Ectodermal cell (in vitro differentiated cells): ENCODE results near the gene LCE2D.
"Not testable (repeated sequence)": the region's sequence is repeated elsewhere in the genome, so short reads cannot be mapped to it uniquely, and the experiment has no call there.

ENCODE experiments used
- H3K27ac ChIP-seq: 2 replicates; pipeline ENCODE4 v1.7.0; 2013; ENCODE audit warnings: mild to moderate bottlenecking, low read depth, low read length; ENCODE audit not compliant: insufficient read depth, poor library complexity, severe bottlenecking
- H3K27me3 ChIP-seq: 2 replicates; pipeline ENCODE4 v1.7.0; 2013; ENCODE audit warnings: mild to moderate bottlenecking, low read length; ENCODE audit not compliant: insufficient read depth, control insufficient read depth, poor library complexity, severe bottlenecking
- H3K36me3 ChIP-seq: one replicate; pipeline ENCODE4 v1.7.0; 2013; ENCODE audit warnings: low read length; ENCODE audit not compliant: control insufficient read depth, insufficient read depth
- H3K4me1 ChIP-seq: one replicate; pipeline ENCODE4 v1.7.0; 2013; ENCODE audit warnings: low read length; ENCODE audit not compliant: control insufficient read depth, insufficient read depth
- H3K4me3 ChIP-seq: 2 replicates; pipeline ENCODE4 v1.7.0; 2013; ENCODE audit warnings: low read depth, low read length, control low read depth; ENCODE audit not compliant: insufficient read depth
- H3K9me3 ChIP-seq: 2 replicates; pipeline ENCODE4 v1.7.0; 2013; ENCODE audit warnings: mild to moderate bottlenecking, low read length, moderate library complexity; ENCODE audit not compliant: control insufficient read depth
- WGBS, 2 experiments: methylation state at CpG; one replicate each; pipeline ENCODE4 v1.1.7; 2013; ENCODE audit warnings: missing lambda C conversion rate in 2 of 2; 5-methylcytosine and 5-hydroxymethylcytosine counted together

Gene LCE2D

DNA sequence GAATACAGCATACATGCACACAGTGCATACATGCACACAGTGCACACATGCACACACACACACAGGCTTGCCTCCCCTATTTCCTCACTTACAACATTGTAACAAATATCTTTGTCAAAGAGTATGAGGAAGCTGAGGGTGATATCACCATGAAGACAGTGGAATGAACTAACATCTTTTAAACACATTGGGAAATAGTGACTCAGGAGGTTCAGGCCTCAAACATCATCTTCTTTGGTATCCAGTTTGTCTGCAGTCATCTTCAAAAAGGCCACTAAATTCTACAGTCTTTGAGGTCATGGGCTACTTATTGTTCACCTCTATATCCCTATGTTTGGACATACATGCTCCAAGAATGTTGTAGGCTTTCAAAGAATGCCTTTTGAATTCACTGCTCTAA lies 20.7 kb downstream of the LCE2D start:
- no peaks in the 10 kb centered on the region for H3K4me1 ChIP-seq
- no peak overlapping the region for H3K4me3 ChIP-seq
- H3K9me3 ChIP-seq: peaks cover 15% of the 10 kb centered on the region
- no peak overlapping the region for H3K27ac ChIP-seq
- H3K36me3 ChIP-seq: no peaks in the 10 kb centered on the region
- no peaks in the 10 kb centered on the region for H3K27me3 ChIP-seq

GRCh38 chr1:152685823-152686222 lies 22.6 kb downstream of the LCE2D start, which contains the start of gene LCE2B:
Gene LCE2B (plus strand): TSS chr1:152686123. CDS start chr1:152686844, 721 bp downstream.
- not testable (repeated sequence) for H3K36me3 ChIP-seq, H3K4me1 ChIP-seq, H3K4me3 ChIP-seq, H3K27me3 ChIP-seq, H3K27ac ChIP-seq, H3K9me3 ChIP-seq
- WGBS, 2 experiments: 45 to 52% methylated on average over 2 of the region's 4 CpGs

DNA sequence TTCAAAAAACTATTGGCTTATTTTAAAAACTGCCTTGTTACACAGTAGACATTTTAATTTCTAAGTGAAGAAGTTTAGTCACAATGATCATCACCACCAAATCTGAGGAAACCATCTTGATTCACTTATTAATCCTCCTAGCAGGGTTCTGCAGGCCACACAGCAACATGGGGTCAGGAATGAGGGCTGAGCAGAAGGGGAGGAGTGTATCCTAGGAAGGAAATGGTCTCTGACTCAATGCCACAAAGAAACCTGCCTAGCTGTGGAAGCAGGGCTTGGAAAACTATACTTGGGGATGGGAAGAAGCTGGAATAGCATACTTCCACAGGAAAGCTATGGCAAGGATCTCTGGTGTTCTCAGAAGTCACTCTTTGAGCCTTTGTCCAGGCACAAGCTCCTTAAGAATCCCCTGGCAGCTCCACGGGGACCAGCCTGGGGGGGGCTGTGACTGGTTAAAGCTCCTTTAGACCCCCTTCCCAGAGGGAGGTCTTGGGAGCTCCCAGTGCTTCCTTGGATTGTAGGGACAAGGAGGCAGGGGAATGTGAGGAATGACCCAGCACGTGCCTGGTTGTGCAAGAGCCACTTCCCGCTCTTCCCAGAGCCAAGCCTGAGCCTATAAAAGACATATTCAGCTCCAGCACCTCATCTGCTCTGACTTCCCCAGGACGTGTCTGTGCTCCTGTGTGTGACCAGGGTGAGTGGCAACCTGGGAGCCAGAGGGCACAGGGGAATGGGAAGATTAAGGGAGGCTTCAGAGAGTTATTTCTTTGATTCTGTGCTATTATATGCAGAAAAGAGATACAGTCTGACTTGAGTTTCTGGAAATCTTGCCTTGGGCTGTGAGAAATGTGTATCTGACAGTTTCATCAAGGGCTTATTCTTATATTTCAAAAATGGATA lies 34.8 kb downstream of the LCE2D start, which contains the start of gene LCE2A:
Gene LCE2A (plus strand): TSS at position 645 of the 900 bp plus-strand sequence. CDS start 557 bp downstream, outside the sequence.
- H3K4me3 ChIP-seq: no peak within 1 kb of the TSS
- 46% methylated on average over 4 of the region's 4 CpGs for WGBS, 2 experiments
- H3K27me3 ChIP-seq: no peaks in the 10 kb centered on the region
- no peak within 1 kb of the TSS for H3K27ac ChIP-seq
- H3K9me3 ChIP-seq: peaks cover 12% of the 10 kb centered on the region
- H3K36me3 ChIP-seq: no peaks in the 10 kb centered on the region
- no peaks in the 10 kb centered on the region for H3K4me1 ChIP-seq

GRCh38 chr1:152699746-152700145 lies 36.6 kb downstream of the LCE2D start:
- Histone ChIP-seq H3K4me3 (no peak overlapping the region), H3K27me3 (no peaks in the 10 kb centered on the region), H3K36me3 (no peaks in the 10 kb centered on the region), H3K27ac (no peak overlapping the region), H3K9me3 (peaks cover 19% of the 10 kb centered on the region), H3K4me1 (no peaks in the 10 kb centered on the region)
- 73 to 75% methylated on average over 3 to 4 of the region's 4 CpGs for WGBS, 2 experiments

DNA sequence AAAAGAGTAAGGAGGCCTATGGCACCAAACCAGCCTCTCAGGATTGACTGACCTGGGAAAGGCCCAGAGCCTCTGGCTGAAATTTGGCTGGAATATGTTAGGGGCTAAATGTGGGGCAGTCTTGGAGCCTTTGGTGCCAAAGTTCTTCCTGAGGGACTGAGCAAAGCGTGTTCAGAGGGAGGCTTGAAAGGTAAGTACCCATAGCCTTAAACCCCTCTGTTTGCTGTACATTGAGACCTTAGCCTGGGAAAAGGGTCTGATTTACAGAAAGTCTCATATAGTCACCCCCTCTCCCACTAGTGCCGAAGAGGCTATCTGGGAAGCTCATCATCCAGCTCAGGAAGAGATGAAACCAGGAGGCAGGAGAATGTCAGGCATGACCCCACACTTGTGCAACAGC lies 44.7 kb downstream of the LCE2D start, which contains the start of gene LCE4A:
Gene LCE4A (plus strand): TSS at position 301 of the 400 bp plus-strand sequence. CDS start 916 bp downstream, outside the sequence.
- 61 to 65% methylated on average over 2 of the region's 2 CpGs for WGBS, 2 experiments
- Histone ChIP-seq H3K36me3 (no peaks in the 10 kb centered on the region), H3K9me3 (peaks cover 21% of the 10 kb centered on the region), H3K27me3 (no peaks in the 10 kb centered on the region), H3K4me1 (no peaks in the 10 kb centered on the region), H3K4me3 (no peak within 1 kb of the TSS), H3K27ac (no peak within 1 kb of the TSS)
